PC-9 (cell line): Measurements from ENCODE around the gene PDE11A.

Experiments used
- EZH2 ChIP-seq: fragments of 200-600 bp; sonication (generic); IDR thresholded peaks from 2 replicates; pipeline ENCODE4 v1.8.0; 2017; ENCODE audit warnings: antibody characterized with exemption, low read depth
- TF ChIP-seq, protein P1 (sequence below): fragments of 200-600 bp; sonication (generic); conservative IDR thresholded peaks from 2 replicates; pipeline ENCODE4 v1.6.1; 2017; ENCODE audit warnings: mixed run types, antibody characterized with exemption, mild to moderate bottlenecking, moderate library complexity

DNA sequence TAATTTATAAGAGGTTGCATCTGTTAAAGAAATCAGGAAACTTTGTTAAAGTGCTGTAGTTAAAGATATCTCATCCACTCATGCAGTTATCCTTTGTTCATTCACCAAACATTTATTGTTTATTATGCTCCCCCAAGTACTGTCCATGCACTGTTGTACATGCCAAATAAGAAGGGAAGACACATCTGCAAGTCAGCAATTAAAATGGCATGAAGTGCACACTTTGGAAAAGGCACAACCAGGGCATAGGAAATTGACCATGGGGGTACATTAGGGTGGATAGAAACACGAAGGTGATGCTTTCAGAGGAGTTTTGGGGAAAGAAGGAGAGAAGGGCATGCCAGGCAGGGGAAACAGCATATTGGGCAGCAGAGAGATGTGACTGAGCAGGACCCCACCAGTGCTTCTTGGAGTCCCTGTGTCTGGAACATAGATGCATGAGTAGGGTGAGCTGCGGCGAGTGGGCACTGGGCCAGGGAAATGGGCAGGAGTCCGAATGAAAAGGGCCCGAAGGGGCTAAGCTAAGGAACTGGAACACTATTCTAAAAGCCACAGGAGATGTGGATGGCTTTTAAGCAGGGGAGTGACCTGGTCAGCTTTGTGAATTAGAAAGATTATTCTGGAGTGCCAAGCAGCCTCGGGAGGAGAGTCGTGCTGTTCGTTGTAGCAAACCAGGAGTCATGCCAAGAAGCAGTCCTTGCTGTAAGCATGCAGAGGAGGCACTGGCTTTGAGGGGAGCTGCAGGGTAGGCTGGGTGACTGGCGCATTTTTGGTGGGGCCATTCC lies 363.7 kb downstream of the PDE11A start:
- TF ChIP-seq, protein P1, sequence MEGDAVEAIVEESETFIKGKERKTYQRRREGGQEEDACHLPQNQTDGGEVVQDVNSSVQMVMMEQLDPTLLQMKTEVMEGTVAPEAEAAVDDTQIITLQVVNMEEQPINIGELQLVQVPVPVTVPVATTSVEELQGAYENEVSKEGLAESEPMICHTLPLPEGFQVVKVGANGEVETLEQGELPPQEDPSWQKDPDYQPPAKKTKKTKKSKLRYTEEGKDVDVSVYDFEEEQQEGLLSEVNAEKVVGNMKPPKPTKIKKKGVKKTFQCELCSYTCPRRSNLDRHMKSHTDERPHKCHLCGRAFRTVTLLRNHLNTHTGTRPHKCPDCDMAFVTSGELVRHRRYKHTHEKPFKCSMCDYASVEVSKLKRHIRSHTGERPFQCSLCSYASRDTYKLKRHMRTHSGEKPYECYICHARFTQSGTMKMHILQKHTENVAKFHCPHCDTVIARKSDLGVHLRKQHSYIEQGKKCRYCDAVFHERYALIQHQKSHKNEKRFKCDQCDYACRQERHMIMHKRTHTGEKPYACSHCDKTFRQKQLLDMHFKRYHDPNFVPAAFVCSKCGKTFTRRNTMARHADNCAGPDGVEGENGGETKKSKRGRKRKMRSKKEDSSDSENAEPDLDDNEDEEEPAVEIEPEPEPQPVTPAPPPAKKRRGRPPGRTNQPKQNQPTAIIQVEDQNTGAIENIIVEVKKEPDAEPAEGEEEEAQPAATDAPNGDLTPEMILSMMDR: no peak
- no peak for TF ChIP-seq EZH2
